Hepatocyte (in vitro differentiated cells): ENCODE measurements around the gene PTPN13. TPM values are rescaled to one million over a fixed set of nuclear protein-coding genes. Genes with fewer than 3 reads are reported as not detected.
A peak's percentile ranks its signal among the peaks of the same experiment; 100 is the strongest.

Source experiments
- DNase-seq: peaks from one replicate; pipeline ENCODE4 v3.0.0-alpha.2; 2016; ENCODE audit warnings: low spot score
- H2AFZ ChIP-seq: fragments of 200-600 bp; sonication (generic); 2 replicates; pipeline ENCODE4 v1.6.0; 2016; ENCODE audit warnings: antibody characterized with exemption, mild to moderate bottlenecking
- H3K27ac ChIP-seq: fragments of 200-600 bp; sonication (generic); 2 replicates; pipeline ENCODE4 v1.5.1; 2016; ENCODE audit warnings: mild to moderate bottlenecking
- H3K27me3 ChIP-seq: fragments of 200-600 bp; sonication (generic); 2 replicates; pipeline ENCODE4 v1.6.1; 2016
- H3K36me3 ChIP-seq: fragments of 200-600 bp; sonication (generic); replicated peaks from 2 replicates; pipeline ENCODE4 v1.5.1; 2016; ENCODE audit warnings: low read depth; ENCODE audit not compliant: insufficient read depth
- H3K4me1 ChIP-seq: fragments of 200-600 bp; sonication (generic); 2 replicates; pipeline ENCODE4 v1.5.1; 2016; ENCODE audit warnings: mild to moderate bottlenecking, moderate library complexity; ENCODE audit not compliant: insufficient read depth
- H3K4me2 ChIP-seq: fragments of 200-600 bp; sonication (generic); 2 replicates; pipeline ENCODE4 v1.6.0; 2016
- H3K4me3 ChIP-seq: fragments of 200-600 bp; sonication (generic); 2 replicates; pipeline ENCODE4 v1.5.1; 2016; ENCODE audit warnings: mild to moderate bottlenecking
- H3K79me2 ChIP-seq: fragments of 200-600 bp; sonication (generic); 2 replicates; pipeline ENCODE4 v1.6.0; 2017; ENCODE audit warnings: mild to moderate bottlenecking
- H3K9me2 ChIP-seq: fragments of 200-600 bp; sonication (generic); replicated peaks from 2 replicates; pipeline ENCODE4 v1.6.0; 2017; ENCODE audit warnings: mild to moderate bottlenecking; ENCODE audit not compliant: insufficient read depth
- H3K9me3 ChIP-seq: fragments of 200-600 bp; sonication (generic); 2 replicates; pipeline ENCODE4 v1.5.1; 2016; ENCODE audit warnings: low read depth, mild to moderate bottlenecking
- H4K20me1 ChIP-seq: fragments of 200-600 bp; sonication (generic); 2 replicates; pipeline ENCODE4 v1.6.0; 2016; ENCODE audit warnings: mild to moderate bottlenecking; ENCODE audit not compliant: insufficient read depth, poor library complexity, severe bottlenecking
- EZH2 ChIP-seq: fragments of 200-600 bp; sonication (generic); IDR thresholded peaks from 2 replicates; pipeline ENCODE4 v1.6.1; 2016; ENCODE audit warnings: antibody characterized with exemption, mild to moderate bottlenecking, borderline replicate concordance
- EZH2phosphoT487 ChIP-seq: fragments of 200-600 bp; sonication (generic); IDR thresholded peaks from one replicate; pipeline ENCODE4 v1.6.1; 2018; ENCODE audit warnings: antibody characterized with exemption, mild to moderate bottlenecking, low read depth, moderate library complexity; ENCODE audit not compliant: unreplicated experiment, severe bottlenecking
- WGBS: methylation state at CpG from one replicate; pipeline ENCODE4 v1.1.6; 2016; ENCODE audit warnings: low lambda C conversion rate; ENCODE audit errors: missing lambda C conversion rate; 5-methylcytosine and 5-hydroxymethylcytosine counted together
- polyA plus RNA-seq: library from polyadenylated mRNA; unstranded; fragments of >200 nt; fragmentation: Nextera tagmentation; extraction: Ambion mirVana; gene quantifications from 2 replicates; pipeline ENCODE4 v1.2.1, GENCODE V29; 2016
- total RNA-seq: library from RNA; depleted of rRNA; stranded (reverse); fragments of >200 nt; gene quantifications from 2 replicates; pipeline ENCODE4 v1.2.3, GENCODE V29; 2014
- TF ChIP-seq, protein P1 (sequence below): fragments of 200-600 bp; sonication (generic); IDR thresholded peaks from 2 replicates; pipeline ENCODE4 v1.5.1; 2016; ENCODE audit warnings: antibody characterized with exemption, mild to moderate bottlenecking; ENCODE audit not compliant: poor library complexity

PTPN13 gene
- total and polyA plus RNA-seq, 2 experiments from 2014 or later, result 12.6 to 52.8 TPM

- Histone ChIP-seq H3K27me3 (no peaks in the 10 kb centered on the region), H2AFZ (no peak overlapping the region), H3K27ac (peak overlapping the region; percentile 72)
Measured at GRCh38 chr4:86818841-86819240, 224.7 kb downstream of the PTPN13 start.

GRCh38 chr4:86819561-86819960, 225.4 kb downstream of the PTPN13 start:
- Histone ChIP-seq H3K4me1 (peaks cover 20% of the 10 kb centered on the region), H3K9me2 (no peaks in the 10 kb centered on the region), H3K27ac (no peak overlapping the region), H3K36me3 (no peaks in the 10 kb centered on the region), H2AFZ (no peak overlapping the region), H3K4me2 (no peak overlapping the region), H3K27me3 (no peaks in the 10 kb centered on the region), H4K20me1 (no peaks in the 10 kb centered on the region), H3K4me3 (no peak overlapping the region), H3K9me3 (peaks cover 6% of the 10 kb centered on the region), H3K79me2 (no peaks in the 10 kb centered on the region)
- TF ChIP-seq, protein P1, sequence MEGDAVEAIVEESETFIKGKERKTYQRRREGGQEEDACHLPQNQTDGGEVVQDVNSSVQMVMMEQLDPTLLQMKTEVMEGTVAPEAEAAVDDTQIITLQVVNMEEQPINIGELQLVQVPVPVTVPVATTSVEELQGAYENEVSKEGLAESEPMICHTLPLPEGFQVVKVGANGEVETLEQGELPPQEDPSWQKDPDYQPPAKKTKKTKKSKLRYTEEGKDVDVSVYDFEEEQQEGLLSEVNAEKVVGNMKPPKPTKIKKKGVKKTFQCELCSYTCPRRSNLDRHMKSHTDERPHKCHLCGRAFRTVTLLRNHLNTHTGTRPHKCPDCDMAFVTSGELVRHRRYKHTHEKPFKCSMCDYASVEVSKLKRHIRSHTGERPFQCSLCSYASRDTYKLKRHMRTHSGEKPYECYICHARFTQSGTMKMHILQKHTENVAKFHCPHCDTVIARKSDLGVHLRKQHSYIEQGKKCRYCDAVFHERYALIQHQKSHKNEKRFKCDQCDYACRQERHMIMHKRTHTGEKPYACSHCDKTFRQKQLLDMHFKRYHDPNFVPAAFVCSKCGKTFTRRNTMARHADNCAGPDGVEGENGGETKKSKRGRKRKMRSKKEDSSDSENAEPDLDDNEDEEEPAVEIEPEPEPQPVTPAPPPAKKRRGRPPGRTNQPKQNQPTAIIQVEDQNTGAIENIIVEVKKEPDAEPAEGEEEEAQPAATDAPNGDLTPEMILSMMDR, result no peak
- TF ChIP-seq EZH2 (no peak), EZH2phosphoT487 (no peak)
- 95% methylated on average over 7 of the region's 7 CpGs for WGBS
- DNase-seq, result no peak

More at GRCh38 chr4:86818841-86819240, 224.7 kb downstream of the PTPN13 start:
- WGBS, result 77% methylated on average over 3 of the region's 3 CpGs
- Histone ChIP-seq H3K9me2 (no peaks in the 10 kb centered on the region), H3K4me2 (peak overlapping the region; percentile 44), H3K4me1 (peaks cover 20% of the 10 kb centered on the region), H4K20me1 (no peaks in the 10 kb centered on the region), H3K36me3 (no peaks in the 10 kb centered on the region), H3K4me3 (no peak overlapping the region), H3K79me2 (no peaks in the 10 kb centered on the region), H3K9me3 (peaks cover 6% of the 10 kb centered on the region)
- DNase-seq, result peak; percentile 44
- TF ChIP-seq EZH2 (no peak), EZH2phosphoT487 (no peak)
- TF ChIP-seq, protein P1, result peak; percentile 7

- Histone ChIP-seq H2AFZ (no peak overlapping the region), H3K27me3 (no peaks in the 10 kb centered on the region), H3K4me3 (no peak overlapping the region), H3K36me3 (no peaks in the 10 kb centered on the region), H4K20me1 (no peaks in the 10 kb centered on the region), H3K4me2 (no peak overlapping the region), H3K79me2 (no peaks in the 10 kb centered on the region), H3K9me2 (no peaks in the 10 kb centered on the region), H3K4me1 (peaks cover 18% of the 10 kb centered on the region), H3K9me3 (no peaks in the 10 kb centered on the region), H3K27ac (no peak overlapping the region)
- 85% methylated on average over 1 of the region's 1 CpG for WGBS
- TF ChIP-seq, protein P1, result no peak
- TF ChIP-seq EZH2phosphoT487, result no peak
- TF ChIP-seq EZH2, result no peak
- DNase-seq, result no peak
Measured at GRCh38 chr4:86821151-86821550, 227.0 kb downstream of the PTPN13 start.

- H2AFZ ChIP-seq, result no peak overlapping the region
- no peaks in the 10 kb centered on the region for H3K9me2 ChIP-seq
- H3K4me1 ChIP-seq, result peaks cover 8% of the 10 kb centered on the region
- 93% methylated on average over 2 of the region's 2 CpGs for WGBS
- no peaks in the 10 kb centered on the region for H3K9me3 ChIP-seq
- H3K27me3 ChIP-seq, result no peaks in the 10 kb centered on the region
- H3K4me3 ChIP-seq, result no peak overlapping the region
- H3K36me3 ChIP-seq, result no peaks in the 10 kb centered on the region
- TF ChIP-seq, protein P1, result no peak
- TF ChIP-seq EZH2 (no peak), EZH2phosphoT487 (no peak)
- no peak overlapping the region for H3K4me2 ChIP-seq
- no peaks in the 10 kb centered on the region for H3K79me2 ChIP-seq
- H4K20me1 ChIP-seq, result no peaks in the 10 kb centered on the region
- no peak overlapping the region for H3K27ac ChIP-seq
- no peak for DNase-seq
Measured at GRCh38 chr4:86822136-86822535, 228.0 kb downstream of the PTPN13 start.
